ENCODE results near the gene PDXP.

The PDXP gene

DNA sequence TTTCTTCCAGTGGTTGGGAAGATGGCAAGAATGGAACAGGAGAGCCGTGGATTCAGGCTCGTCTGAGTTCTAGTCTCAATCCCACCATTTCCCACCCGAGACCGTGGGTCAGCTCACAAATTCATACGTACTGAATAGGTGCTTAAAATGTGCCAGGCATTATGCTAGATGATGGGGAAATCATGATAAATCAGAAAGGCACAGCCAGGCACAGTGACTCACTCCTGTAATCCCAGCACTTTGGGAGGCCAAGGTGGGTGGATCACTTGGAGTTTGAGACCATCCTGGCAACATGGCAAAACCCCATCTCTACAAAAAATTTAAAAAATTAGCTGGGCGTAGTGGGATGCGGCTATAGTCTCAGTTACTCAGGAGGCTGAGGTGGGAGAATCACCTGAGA lies 45.4 kb downstream of the PDXP start:
- H3K9me2 ChIP-seq (replicated peaks; ENCODE audit: insufficient read depth, low read length) = no peaks in the 10 kb centered on the region
- no peaks in the 10 kb centered on the region for H3K79me2 ChIP-seq (ENCODE audit: low read length)
- H3K27me3 ChIP-seq (replicated peaks; ENCODE audit: insufficient read depth, low read length) = no peaks in the 10 kb centered on the region
- H3K9ac ChIP-seq (ENCODE audit: low read length) = no peak overlapping the region
- H3K9me3 ChIP-seq (replicated peaks; ENCODE audit: insufficient read depth, low read length) = no peaks in the 10 kb centered on the region
- DNase-seq = no peak
- no peaks in the 10 kb centered on the region for H4K20me1 ChIP-seq (ENCODE audit: insufficient read depth, low read length)
- no peaks in the 10 kb centered on the region for H3F3A ChIP-seq (ENCODE audit: insufficient read depth, low read length)
- TF ChIP-seq EZH2phosphoT487 (IDR thresholded peaks at IDR 0.05; ENCODE audit: low read length) (no peak), EZH2 (optimal IDR thresholded peaks at IDR 0.05; ENCODE audit: low read depth, low read length) (no peak)
- TF ChIP-seq, protein P1, sequence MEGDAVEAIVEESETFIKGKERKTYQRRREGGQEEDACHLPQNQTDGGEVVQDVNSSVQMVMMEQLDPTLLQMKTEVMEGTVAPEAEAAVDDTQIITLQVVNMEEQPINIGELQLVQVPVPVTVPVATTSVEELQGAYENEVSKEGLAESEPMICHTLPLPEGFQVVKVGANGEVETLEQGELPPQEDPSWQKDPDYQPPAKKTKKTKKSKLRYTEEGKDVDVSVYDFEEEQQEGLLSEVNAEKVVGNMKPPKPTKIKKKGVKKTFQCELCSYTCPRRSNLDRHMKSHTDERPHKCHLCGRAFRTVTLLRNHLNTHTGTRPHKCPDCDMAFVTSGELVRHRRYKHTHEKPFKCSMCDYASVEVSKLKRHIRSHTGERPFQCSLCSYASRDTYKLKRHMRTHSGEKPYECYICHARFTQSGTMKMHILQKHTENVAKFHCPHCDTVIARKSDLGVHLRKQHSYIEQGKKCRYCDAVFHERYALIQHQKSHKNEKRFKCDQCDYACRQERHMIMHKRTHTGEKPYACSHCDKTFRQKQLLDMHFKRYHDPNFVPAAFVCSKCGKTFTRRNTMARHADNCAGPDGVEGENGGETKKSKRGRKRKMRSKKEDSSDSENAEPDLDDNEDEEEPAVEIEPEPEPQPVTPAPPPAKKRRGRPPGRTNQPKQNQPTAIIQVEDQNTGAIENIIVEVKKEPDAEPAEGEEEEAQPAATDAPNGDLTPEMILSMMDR (IDR thresholded peaks at IDR 0.05; ENCODE audit: low read length) = no peak
- H3K27ac ChIP-seq (ENCODE audit: low read length) = no peak overlapping the region
- no peak overlapping the region for H2AFZ ChIP-seq (ENCODE audit: low read length)
- no peaks in the 10 kb centered on the region for H3K36me3 ChIP-seq (replicated peaks; ENCODE audit: insufficient read depth, low read length)
- no peak overlapping the region for H3K4me2 ChIP-seq (ENCODE audit: low read depth, low read length)
- H3K4me3 ChIP-seq (ENCODE audit: low read length) = no peak overlapping the region
- H3K4me1 ChIP-seq (ENCODE audit: low read length) = no peaks in the 10 kb centered on the region

DNA sequence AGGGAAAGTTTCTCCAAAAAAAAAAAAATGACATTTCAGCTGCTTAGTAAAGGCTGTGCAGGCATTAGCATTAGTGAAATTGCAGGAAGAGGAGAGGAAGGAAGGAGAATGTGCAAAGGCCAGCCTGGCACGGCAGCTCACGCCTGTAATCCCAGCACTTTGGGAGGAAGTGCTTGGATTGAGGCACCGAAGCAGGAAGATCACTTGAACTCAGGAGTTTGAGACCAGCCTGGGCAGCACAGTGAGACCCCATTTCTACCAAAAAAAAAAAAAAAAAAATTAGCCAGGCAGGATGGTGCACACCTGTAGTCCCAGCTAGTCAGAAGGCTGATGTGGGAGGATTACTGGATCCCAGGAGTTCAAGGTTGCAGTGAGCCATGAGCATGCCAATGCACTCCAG lies 46.1 kb downstream of the PDXP start:
- H3K4me2 ChIP-seq (ENCODE audit: low read depth, low read length) = no peak overlapping the region
- H3K9me3 ChIP-seq (replicated peaks; ENCODE audit: insufficient read depth, low read length) = no peaks in the 10 kb centered on the region
- no peaks in the 10 kb centered on the region for H3K36me3 ChIP-seq (replicated peaks; ENCODE audit: insufficient read depth, low read length)
- H3K27ac ChIP-seq (ENCODE audit: low read length) = no peak overlapping the region
- no peaks in the 10 kb centered on the region for H3K27me3 ChIP-seq (replicated peaks; ENCODE audit: insufficient read depth, low read length)
- no peak overlapping the region for H2AFZ ChIP-seq (ENCODE audit: low read length)
- TF ChIP-seq, protein P1 (IDR thresholded peaks at IDR 0.05; ENCODE audit: low read length) = no peak
- TF ChIP-seq EZH2 (optimal IDR thresholded peaks at IDR 0.05; ENCODE audit: low read depth, low read length) (no peak), EZH2phosphoT487 (IDR thresholded peaks at IDR 0.05; ENCODE audit: low read length) (no peak)
- no peaks in the 10 kb centered on the region for H3K9me2 ChIP-seq (replicated peaks; ENCODE audit: insufficient read depth, low read length)
- no peaks in the 10 kb centered on the region for H3F3A ChIP-seq (ENCODE audit: insufficient read depth, low read length)
- DNase-seq = no peak
- H4K20me1 ChIP-seq (ENCODE audit: insufficient read depth, low read length) = no peaks in the 10 kb centered on the region
- H3K4me1 ChIP-seq (ENCODE audit: low read length) = no peaks in the 10 kb centered on the region
- H3K9ac ChIP-seq (ENCODE audit: low read length) = no peak overlapping the region
- no peaks in the 10 kb centered on the region for H3K79me2 ChIP-seq (ENCODE audit: low read length)
- no peak overlapping the region for H3K4me3 ChIP-seq (ENCODE audit: low read length)

DNA sequence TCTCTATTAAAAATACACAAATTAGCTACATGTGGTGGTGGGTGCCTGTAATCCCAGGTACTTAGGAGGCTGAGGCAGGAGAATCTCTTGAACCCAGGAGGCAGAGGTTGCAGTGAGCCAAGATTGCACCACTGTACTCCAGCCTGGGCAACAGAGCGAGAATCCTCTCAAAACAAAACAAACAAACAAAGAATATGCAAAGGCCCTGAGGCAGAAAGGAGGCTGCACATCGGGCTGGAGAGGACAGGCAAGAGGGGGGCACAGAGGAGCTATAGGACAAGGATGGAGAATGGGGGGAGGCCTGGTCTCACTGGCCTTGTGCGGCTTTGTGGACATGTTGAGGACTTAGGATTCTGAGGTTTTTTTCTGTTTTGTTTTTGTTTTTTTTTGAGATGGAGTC lies 46.7 kb downstream of the PDXP start:
- DNase-seq = no peak
- Histone ChIP-seq H3K27me3 (replicated peaks; ENCODE audit: insufficient read depth, low read length) (no peaks in the 10 kb centered on the region), H4K20me1 (ENCODE audit: insufficient read depth, low read length) (no peaks in the 10 kb centered on the region), H2AFZ (ENCODE audit: low read length) (no peak overlapping the region), H3K4me1 (ENCODE audit: low read length) (no peaks in the 10 kb centered on the region), H3F3A (ENCODE audit: insufficient read depth, low read length) (no peaks in the 10 kb centered on the region), H3K9me3 (replicated peaks; ENCODE audit: insufficient read depth, low read length) (no peaks in the 10 kb centered on the region), H3K4me3 (ENCODE audit: low read length) (no peak overlapping the region), H3K36me3 (replicated peaks; ENCODE audit: insufficient read depth, low read length) (no peaks in the 10 kb centered on the region), H3K4me2 (ENCODE audit: low read depth, low read length) (no peak overlapping the region), H3K9ac (ENCODE audit: low read length) (no peak overlapping the region), H3K9me2 (replicated peaks; ENCODE audit: insufficient read depth, low read length) (no peaks in the 10 kb centered on the region), H3K79me2 (ENCODE audit: low read length) (no peaks in the 10 kb centered on the region), H3K27ac (ENCODE audit: low read length) (no peak overlapping the region)
- TF ChIP-seq EZH2 (optimal IDR thresholded peaks at IDR 0.05; ENCODE audit: low read depth, low read length) (no peak), EZH2phosphoT487 (IDR thresholded peaks at IDR 0.05; ENCODE audit: low read length) (no peak)
- TF ChIP-seq, protein P1 (IDR thresholded peaks at IDR 0.05; ENCODE audit: low read length) = no peak
